HG03097 (cell line): ENCODE measurements around the gene SUPT5H.

Experiments
- ATAC-seq: cut with Tn5 transposase; IDR thresholded peaks from one replicate; pipeline ENCODE4 v1.9.1; 2021; ENCODE audit not compliant: unreplicated experiment, low FRiP score

SUPT5H gene

GRCh38 chr19:39517432-39517831, 72.0 kb downstream of the SUPT5H start:
- ATAC-seq = no peak

GRCh38 chr19:39518458-39518857, 73.1 kb downstream of the SUPT5H start:
- no peak for ATAC-seq

GRCh38 chr19:39518975-39519374, 73.6 kb downstream of the SUPT5H start:
- ATAC-seq = no peak

GRCh38 chr19:39520541-39521484, 75.4 kb downstream of the SUPT5H start:
- no peak for ATAC-seq

- ATAC-seq = no peak
Observed at GRCh38 chr19:39524495-39524894, 79.1 kb downstream of the SUPT5H start.

- ATAC-seq = no peak
Observed at GRCh38 chr19:39525205-39525604, 79.8 kb downstream of the SUPT5H start.
